Measurements from ENCODE around the gene ANKRD53.
A peak's percentile ranks its signal among the peaks of the same experiment; 100 is the strongest.

The ANKRD53 gene

DNA sequence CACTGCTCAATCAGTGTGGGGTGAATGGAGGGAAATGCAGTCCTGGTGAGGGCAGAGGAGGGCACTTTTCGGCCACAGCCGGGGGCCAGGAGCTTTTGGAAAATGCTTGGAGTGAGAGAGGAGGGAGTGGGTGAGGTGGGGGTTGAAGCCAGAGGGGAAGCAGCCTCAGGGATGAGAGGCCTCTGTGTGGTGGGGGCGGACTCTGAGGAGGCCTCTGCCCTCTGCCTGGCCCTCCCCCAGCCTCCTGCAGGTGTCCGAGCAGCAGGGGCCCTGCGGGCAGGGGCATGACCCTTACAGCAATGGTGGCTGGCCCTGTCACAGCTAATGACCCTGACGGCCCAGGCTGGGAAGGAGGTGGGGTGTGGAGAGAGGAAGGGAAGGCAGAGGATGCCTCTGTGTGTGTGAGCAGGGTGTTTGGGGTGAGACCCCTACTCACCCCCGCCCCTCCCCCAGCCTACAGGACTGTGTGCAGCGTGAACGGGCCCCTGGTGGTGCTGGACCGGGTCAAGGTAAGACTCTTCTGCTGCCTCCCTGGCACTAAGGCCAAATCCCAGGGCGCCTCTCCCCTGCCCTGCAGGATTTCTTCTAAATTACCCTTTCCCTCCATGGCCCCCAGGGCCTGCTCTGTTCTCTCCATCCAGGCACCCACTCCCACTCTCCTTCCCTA is 35.1 kb upstream of the ANKRD53 start:
- DNase-seq (ENCODE audit: low spot score): no peak

- DNase-seq (ENCODE audit: low spot score): no peak
Observed at GRCh38 chr2:70944111-70944690, 34.2 kb upstream of the ANKRD53 start.

DNA sequence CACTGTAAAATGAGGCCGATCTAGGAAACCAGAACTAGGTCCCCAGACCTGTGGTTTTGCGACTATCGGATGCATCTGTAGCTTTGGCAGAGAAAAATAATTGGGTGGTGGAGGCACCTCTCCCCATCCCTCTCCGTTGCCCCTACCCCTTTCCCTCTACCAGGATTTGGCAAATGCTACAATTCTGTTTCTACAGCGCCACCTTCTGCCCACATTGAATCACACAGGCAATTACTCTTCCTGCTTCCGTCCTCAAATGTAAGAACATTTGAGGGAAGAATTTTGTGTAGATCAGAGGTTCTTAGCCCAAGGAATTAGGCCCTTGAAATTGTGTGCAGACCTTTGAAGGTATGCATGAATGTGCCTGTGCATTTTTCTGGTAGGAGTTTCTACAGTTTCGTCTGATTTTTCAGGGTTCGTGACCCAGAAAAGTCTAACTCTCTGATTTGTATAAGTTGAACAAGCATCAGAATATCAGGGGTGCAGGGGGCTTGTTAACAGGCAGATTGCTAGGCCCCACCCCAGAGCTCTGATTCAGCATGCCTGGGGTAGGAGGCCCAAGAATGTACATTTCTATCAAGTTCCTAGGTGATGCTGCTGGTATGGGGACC is 31.5 kb upstream of the ANKRD53 start:
- peak; percentile 42 for DNase-seq (ENCODE audit: low spot score)

- peak; percentile 14 for DNase-seq (ENCODE audit: low spot score)
Observed at GRCh38 chr2:70947556-70948184, 30.8 kb upstream of the ANKRD53 start.

DNA sequence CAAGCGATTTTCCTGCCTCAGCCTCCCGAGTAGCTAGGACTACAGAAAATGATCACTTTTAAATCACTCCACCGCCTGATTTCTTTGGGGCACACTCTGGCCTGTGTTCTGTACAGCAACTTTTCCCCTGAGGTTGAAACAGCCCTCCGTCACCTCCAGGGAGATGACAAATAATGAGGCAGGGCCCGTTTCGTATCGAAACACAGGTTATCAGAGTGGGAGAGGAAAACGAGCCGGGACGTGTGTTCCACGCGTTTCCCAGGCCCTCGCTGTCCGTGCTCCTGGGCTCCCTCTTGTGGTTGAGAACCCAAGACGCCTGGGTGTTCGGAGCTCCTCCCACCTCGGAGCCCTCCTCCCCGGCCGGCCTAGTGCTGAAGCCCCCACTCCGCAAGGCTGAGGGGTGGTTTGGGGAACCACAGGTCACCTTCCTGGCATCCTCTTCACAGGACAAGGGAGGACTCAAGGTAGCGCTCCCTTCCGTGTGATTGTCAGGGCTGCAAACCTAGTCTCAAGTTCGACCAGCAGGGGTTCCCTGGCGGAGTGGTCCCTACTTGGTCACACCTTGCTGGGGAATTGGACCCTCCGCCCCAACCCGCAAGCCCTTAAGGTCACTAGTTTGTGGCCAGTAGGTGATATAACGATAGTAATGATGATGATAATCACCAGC is 30.0 kb upstream of the ANKRD53 start:
- peak; percentile 87 for DNase-seq (ENCODE audit: low spot score)

DNA sequence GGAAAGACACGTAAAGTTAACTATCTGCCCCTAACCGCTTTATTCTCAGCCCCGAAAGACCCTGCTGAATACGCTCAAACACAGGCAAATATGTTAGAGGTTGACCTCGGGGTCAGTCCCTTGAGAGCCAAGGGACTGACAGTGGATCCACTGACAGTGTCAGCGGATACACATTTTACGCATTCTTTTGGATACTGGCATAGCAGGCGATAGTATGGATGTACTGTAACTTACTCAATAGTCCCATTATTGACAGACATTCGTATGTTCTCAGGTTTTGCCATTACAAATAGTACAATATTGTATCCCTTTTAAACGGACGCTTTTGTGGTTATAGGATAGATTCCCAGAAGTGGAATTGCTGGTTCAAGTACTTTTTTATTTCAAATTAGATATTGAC is 29.3 kb upstream of the ANKRD53 start:
- no peak for DNase-seq (ENCODE audit: low spot score)

DNA sequence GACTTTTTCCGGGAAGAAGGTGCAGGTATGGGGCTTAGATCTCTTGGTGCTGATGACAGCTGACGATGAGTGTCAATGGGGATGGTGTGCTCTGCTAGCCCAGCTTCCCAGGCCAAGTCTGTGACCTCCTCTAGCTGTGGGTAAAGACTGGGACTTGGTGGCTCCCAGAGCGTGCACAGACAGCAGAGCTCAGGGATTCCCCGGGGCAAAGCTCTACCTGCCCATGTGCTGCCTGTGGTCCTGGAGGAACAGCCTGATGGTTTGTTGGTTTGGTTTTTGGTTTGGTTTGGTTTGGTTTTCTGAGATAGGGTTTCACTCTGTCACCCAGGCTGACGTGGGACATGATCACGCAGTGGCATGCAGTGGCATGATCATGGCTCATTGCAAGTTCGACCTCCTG is 23.5 kb upstream of the ANKRD53 start:
- DNase-seq (ENCODE audit: low spot score): no peak

DNA sequence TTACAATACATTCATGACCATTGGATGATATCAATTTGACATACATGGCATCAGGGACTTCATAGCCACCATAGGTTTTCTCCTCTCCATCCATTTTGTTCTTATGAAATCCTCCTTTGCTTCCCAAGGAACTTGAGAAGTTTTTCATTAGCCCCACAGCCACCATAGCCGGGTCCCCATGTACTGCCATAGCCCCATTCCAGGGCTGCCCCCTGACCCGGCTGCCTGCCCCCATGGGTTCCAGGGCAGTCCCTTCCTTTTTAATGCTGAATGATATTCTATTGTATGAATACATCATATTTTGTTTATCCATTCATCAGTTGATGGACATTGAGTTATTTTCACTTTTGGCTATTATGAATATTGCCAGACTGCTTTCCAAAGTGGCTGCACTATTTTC is 22.3 kb upstream of the ANKRD53 start:
- DNase-seq (ENCODE audit: low spot score): no peak

GRCh38 chr2:70957798-70958197 is 20.6 kb upstream of the ANKRD53 start:
- DNase-seq (ENCODE audit: low spot score): no peak

DNA sequence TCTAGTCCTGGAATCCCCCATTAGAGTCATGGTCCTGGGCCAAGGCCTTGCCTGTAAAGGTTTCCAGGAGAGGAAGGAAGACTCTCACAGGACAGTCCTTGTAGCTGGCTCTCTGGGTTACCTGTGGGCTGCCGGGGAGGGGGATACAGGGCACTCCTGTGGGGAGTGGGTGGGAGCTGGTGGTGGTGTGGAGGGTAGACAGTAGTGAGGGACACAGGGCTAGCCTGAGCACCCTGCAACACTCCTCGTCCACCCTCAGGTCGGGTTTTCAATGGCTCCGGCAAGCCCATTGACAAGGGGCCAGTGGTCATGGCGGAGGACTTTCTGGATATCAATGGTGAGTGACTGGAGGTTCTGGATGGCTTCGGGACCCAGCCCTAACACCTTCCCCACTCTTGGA is 19.7 kb upstream of the ANKRD53 start:
- no peak for DNase-seq (ENCODE audit: low spot score)

DNA sequence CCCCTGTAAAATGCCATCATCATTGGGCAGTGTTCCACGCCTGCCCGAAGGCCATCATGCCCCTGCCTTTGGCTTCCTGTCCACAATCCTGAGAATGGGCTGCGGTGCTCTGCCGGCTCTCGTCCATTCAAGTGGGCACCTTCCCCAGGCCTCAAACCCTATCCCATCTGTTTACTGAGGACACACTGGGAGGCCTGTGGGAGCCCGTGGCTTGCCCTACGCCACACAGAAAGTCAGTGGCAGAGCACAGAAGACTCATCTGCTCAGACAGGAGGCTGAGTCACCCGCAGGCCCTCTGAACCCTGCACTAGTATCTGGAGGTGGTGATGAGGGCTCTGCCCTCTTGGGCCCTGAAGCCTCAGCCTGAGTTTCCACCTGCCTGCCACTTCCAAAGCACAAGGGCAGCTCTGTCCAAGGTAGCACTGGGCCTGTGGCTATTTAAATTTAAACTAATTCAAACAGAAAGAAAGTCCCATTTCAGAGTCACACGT is 19.1 kb upstream of the ANKRD53 start:
- no peak for DNase-seq (ENCODE audit: low spot score)

DNA sequence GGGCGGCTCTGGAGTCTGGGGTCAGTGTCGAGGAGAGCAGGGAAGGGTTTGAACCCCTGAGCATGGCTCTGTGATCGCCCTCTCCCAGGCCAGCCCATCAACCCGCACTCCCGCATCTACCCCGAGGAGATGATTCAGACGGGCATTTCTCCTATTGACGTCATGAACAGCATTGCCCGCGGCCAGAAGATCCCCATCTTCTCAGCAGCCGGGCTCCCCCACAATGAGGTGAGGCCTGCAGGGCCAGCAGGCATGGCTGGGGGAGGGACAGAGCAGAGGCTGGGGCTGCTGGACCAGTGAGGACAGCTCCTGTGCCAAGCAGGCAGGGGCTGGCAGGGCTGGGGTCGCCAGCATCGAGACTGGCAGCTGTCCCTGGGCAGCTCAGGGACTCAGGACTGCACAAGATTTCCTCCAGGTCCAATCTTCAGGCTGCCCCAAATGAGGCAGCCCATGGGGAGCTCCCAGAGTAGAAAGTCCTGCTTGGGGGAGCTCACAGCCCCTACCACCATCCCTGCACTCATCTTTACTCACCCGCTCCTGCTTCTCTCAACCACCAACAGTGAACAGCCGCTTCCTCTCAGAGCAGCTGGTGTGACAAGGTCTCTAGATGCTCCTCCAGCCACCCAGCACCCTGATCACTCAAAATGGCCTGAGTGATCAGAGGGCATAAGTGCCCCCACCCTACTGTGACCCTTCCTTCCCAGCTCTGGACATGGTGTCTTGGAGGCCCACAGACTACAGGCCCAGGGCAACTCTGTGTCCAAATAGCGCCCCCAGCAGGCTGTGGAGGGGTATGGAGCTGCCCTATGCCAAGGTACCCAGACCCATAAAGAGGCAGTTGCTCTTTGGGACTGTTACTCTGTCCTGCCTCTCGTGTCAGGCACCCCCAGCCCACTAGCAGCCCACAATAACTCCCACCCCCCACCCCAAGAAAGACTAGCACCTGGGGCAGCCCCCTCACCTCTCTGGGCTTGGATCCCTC is 18.3 kb upstream of the ANKRD53 start:
- DNase-seq (ENCODE audit: low spot score): no peak

DNA sequence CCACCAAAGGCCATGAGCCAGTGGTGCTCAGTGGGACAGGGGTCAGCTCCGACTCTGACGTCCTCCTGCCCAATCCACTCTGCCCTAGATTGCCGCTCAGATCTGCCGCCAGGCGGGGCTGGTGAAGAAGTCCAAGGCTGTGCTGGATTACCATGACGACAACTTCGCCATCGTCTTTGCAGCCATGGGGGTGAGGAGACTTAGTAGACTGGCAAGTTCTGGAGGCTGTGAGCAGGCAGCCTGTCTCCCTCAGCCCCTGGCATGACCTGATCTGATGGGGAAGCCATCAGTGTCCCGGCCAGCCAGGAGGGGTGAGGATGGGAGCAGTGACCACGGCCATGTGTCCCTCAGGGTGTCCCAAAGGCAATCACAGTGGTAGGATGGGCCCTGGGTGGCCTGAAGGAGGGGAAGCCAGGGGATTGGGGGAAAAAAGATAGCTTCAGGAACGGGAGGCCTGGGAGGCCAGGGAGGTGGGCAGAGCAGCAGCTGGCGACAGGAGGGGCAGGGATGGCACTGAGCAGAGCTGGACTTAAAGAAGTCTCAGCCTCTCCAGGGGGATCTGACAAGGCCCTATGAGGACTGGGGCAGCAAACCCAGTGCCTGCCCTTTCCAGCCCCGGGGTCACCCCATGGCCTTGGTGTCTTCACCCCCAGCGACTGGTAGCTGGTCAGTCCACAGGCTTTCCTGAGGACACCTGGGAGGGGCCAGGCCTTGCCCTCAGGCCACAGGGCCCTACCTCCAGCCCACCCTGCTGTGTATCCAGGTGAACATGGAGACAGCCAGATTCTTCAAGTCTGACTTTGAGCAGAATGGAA is 17.4 kb upstream of the ANKRD53 start:
- no peak for DNase-seq (ENCODE audit: low spot score)

- DNase-seq (ENCODE audit: low spot score): no peak
Observed at GRCh38 chr2:70961648-70961994, 16.8 kb upstream of the ANKRD53 start.

DNA sequence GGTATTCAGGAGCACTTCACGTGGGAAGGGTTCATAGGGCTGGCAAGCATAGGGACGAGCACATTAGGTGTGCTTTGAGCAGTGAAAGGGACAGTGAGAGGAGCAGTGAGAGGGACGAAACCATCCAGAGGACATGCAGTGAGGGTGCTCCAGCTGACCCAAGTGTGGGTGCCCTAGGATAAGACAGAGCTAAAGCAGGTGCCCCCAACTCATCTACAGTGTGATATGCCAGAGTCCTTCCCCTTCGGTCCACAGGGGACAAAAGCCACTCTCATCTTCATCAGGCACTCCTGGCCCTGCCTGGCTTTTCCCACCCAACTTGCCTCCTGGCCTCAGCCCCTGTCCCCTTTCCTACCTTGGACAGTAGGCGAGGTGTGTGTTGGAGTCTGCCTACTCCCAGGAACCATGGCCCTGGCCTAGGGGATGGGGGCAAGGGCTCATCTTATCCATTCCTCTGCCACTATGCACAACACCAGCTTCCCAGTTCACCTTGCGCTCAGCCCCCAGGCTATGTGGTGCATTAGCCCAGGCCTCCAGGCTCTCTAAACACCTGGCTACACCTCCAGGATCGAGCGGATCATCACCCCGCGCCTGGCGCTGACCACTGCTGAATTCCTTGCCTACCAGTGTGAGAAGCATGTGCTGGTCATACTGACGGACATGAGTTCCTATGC is 16.1 kb upstream of the ANKRD53 start:
- no peak for DNase-seq (ENCODE audit: low spot score)

DNA sequence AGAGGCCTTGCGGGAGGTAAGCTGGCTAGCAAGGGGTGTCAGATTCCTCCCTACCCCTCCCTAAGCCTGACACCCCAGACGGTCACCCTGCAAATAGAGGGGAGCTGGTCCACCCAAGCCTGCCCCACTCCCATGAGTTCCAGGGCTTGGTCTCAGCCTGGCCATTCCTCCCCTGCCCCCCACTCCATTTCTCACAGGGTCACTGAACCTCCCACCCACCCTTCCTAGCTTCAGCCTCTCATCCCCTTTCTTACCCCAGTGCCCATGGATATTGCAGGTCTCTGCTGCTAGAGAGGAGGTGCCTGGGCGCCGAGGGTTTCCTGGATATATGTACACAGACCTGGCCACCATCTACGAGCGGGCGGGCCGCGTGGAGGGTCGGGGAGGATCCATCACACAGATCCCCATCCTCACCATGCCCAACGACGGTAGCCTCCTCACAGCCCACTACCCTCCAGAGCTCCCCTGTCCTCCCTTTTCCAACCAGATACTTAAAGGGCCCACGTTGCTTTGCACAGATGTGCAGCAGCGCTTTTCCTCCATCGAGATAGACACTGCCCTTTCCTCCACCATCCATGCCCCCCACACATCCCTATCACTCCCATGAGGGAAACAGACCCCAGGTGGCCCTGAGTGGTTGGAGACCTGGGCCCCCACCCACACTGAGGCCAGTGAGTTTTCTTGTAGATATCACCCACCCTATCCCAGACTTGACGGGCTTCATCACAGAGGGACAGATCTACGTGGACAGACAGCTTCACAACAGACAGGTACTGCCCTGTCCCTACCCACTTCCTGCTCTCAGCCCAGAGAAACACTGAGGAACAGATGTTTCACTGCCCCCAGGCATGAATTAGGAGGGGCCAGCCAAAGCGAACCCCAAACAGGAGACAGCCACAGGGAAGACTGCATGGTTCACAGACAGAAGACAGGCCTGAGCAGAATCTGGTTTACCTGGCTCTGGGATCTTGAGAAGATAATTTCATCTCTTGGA is 15.2 kb upstream of the ANKRD53 start:
- DNase-seq (ENCODE audit: low spot score): no peak

- no peak for DNase-seq (ENCODE audit: low spot score)
Observed at GRCh38 chr2:70964133-70964532, 14.3 kb upstream of the ANKRD53 start.

GRCh38 chr2:70964596-70965386 is 13.6 kb upstream of the ANKRD53 start:
- DNase-seq (ENCODE audit: low spot score): no peak
